Measurements from ENCODE around the gene EFNA1.

DNA sequence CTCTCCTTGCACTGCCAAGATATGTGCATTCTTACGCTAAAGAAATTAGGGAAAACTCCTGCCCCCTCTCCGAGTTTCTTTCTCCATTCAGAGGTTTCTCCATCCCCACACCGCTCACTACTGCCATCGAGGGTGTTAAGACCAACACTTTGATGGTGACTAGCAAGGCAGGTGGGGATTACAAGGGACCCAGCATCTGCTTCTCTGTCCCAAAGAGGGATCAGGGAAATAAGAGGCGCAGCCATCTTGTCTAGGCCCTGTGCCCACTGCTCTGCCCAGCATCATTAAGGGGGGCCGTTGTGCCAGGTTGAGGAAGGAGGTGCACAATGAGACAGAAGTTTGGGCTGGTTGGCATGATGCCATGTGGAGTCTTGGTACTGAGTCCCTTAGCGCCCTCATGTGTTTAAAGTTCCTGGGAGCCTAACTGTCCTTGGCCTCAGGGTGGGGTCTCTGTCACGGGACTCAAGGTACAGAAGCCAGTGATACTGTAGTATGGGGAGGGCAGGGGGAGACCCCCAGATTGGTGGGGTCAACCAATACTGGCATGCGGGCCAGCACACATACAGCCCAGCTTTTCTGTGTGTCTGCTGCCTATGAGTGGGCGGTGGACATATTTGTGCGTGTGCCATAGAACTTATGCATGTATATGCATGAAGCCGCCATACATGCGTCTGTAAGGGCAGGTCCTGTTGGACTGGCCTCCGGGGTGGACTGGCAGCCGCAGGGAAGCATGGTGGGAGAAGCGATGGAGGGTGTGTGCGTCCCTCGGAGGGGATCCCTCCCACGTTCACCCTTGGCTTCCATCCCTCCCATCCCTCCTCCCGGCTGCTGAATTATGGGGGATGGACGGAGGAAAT, 43.6 kb upstream of the EFNA1 start:
- TF ChIP-seq, protein P1, sequence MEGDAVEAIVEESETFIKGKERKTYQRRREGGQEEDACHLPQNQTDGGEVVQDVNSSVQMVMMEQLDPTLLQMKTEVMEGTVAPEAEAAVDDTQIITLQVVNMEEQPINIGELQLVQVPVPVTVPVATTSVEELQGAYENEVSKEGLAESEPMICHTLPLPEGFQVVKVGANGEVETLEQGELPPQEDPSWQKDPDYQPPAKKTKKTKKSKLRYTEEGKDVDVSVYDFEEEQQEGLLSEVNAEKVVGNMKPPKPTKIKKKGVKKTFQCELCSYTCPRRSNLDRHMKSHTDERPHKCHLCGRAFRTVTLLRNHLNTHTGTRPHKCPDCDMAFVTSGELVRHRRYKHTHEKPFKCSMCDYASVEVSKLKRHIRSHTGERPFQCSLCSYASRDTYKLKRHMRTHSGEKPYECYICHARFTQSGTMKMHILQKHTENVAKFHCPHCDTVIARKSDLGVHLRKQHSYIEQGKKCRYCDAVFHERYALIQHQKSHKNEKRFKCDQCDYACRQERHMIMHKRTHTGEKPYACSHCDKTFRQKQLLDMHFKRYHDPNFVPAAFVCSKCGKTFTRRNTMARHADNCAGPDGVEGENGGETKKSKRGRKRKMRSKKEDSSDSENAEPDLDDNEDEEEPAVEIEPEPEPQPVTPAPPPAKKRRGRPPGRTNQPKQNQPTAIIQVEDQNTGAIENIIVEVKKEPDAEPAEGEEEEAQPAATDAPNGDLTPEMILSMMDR (IDR thresholded peaks at IDR 0.05; ENCODE audit: poor library complexity, severe bottlenecking) = no peak
- no peak for TF ChIP-seq EP300 (conservative IDR thresholded peaks at IDR 0.05; ENCODE audit: poor library complexity, severe bottlenecking)
- no peak for TF ChIP-seq POLR2AphosphoS5 (IDR thresholded peaks at IDR 0.05)

Data from neural cell (in vitro differentiated cells).